CD14-positive monocyte (primary cell): ENCODE measurements around the gene TUBB1. TPM values are rescaled to one million over a fixed set of nuclear protein-coding genes. Genes with fewer than 3 reads are reported as not detected.
A peak's percentile ranks its signal among the peaks of the same experiment; 100 is the strongest.

ENCODE experiments used
- DNase-seq, 3 donors: peaks; one replicate each; pipeline ENCODE4 v3.0.0-alpha.2; 2011 to 2022
- H2AFZ ChIP-seq: 2 replicates; pipeline ENCODE4 v1.6.0; 2012; ENCODE audit warnings: mild to moderate bottlenecking, low read depth, low read length, inconsistent platforms; ENCODE audit not compliant: insufficient read depth, poor library complexity, severe bottlenecking
- H3K27ac ChIP-seq, 2 donors: 1 replicate in 1 of 2; 2 replicates in 1 of 2; pipeline ENCODE4 v1.5.1; 2012 to 2013; ENCODE audit warnings: low read length in 2 of 2, control low read depth in 1 of 2, inconsistent platforms in 1 of 2, low read depth in 1 of 2, mild to moderate bottlenecking in 1 of 2
- H3K27me3 ChIP-seq, 2 donors: one replicate each; pipeline versions ENCODE4 v1.6.0 to v1.6.1; 2011 to 2013; ENCODE audit warnings: low read length in 2 of 2; ENCODE audit not compliant: control insufficient read depth in 2 of 2, insufficient read depth in 2 of 2
- H3K36me3 ChIP-seq, 2 donors: replicated peaks in 1 of 2; 1 replicate in 1 of 2; 2 replicates in 1 of 2; pipeline versions ENCODE4 v1.5.1 to v1.6.1; 2012 to 2013; ENCODE audit warnings: low read length in 2 of 2, control low read depth in 1 of 2, inconsistent platforms in 1 of 2, mild to moderate bottlenecking in 1 of 2; ENCODE audit not compliant: insufficient read depth in 2 of 2, control insufficient read depth in 1 of 2
- H3K4me1 ChIP-seq, 2 donors: 1 replicate in 1 of 2; 2 replicates in 1 of 2; pipeline versions ENCODE4 v1.5.1 to v1.6.1; 2012 to 2013; ENCODE audit warnings: low read length in 2 of 2, control low read depth in 1 of 2, inconsistent platforms in 1 of 2, mild to moderate bottlenecking in 1 of 2, moderate library complexity in 1 of 2; ENCODE audit not compliant: insufficient read depth in 2 of 2, control insufficient read depth in 1 of 2
- H3K4me2 ChIP-seq: replicated peaks from 2 replicates; pipeline ENCODE3; 2012; ENCODE audit warnings: low read length, moderate library complexity, mild to moderate bottlenecking; ENCODE audit not compliant: poor library complexity, severe bottlenecking; ENCODE audit errors: extremely low read depth
- H3K4me3 ChIP-seq, 3 experiments: fragments of 200-600 bp in 1 of 3; sonication (generic) in 1 of 3; replicated peaks in 1 of 3; 1 replicate in 2 of 3; 2 replicates in 1 of 3; pipeline ENCODE4 v1.5.1; 2011 to 2013; ENCODE audit warnings: low read length in 3 of 3, mild to moderate bottlenecking in 3 of 3, control low read depth in 2 of 3, low read depth in 2 of 3, inconsistent platforms in 1 of 3, moderate library complexity in 1 of 3
- H3K79me2 ChIP-seq: 2 replicates; pipeline ENCODE4 v1.6.0; 2012; ENCODE audit warnings: mild to moderate bottlenecking, control low read depth, inconsistent platforms, low read length, moderate library complexity; ENCODE audit not compliant: insufficient read depth
- H3K9ac ChIP-seq: 2 replicates; pipeline ENCODE4 v1.6.0; 2017; ENCODE audit warnings: low read length, mild to moderate bottlenecking; ENCODE audit not compliant: insufficient read depth, poor library complexity, severe bottlenecking
- H3K9me3 ChIP-seq, 2 donors: replicated peaks in 1 of 2; 1 replicate in 1 of 2; 2 replicates in 1 of 2; pipeline versions ENCODE4 v1.5.1 to v1.6.1; 2012 to 2013; ENCODE audit warnings: low read length in 2 of 2, control low read depth in 1 of 2; ENCODE audit not compliant: control insufficient read depth in 1 of 2, insufficient read depth in 1 of 2
- H4K20me1 ChIP-seq: 2 replicates; pipeline ENCODE4 v1.6.0; 2012; ENCODE audit warnings: mild to moderate bottlenecking, low read length, control low read depth, moderate library complexity; ENCODE audit not compliant: insufficient read depth
- H3K27ac Mint-ChIP-seq, 7 donors: one replicate each; pipeline ENCODE4 v1.8.0; 2020; ENCODE audit warnings: mild to moderate bottlenecking in 7 of 7, mixed read lengths in 7 of 7, moderate library complexity in 6 of 7, inconsistent platforms in 2 of 7
- H3K27me3 Mint-ChIP-seq, 3 donors: one replicate each; pipeline ENCODE4 v1.8.0; 2021 to 2022; ENCODE audit warnings: low read depth in 3 of 3, mild to moderate bottlenecking in 3 of 3, mixed read lengths in 3 of 3, moderate library complexity in 3 of 3, inconsistent platforms in 1 of 3
- H3K36me3 Mint-ChIP-seq, 2 donors: one replicate each; pipeline ENCODE4 v1.8.0; 2020; ENCODE audit warnings: mixed read lengths in 2 of 2, inconsistent platforms in 1 of 2, mild to moderate bottlenecking in 1 of 2
- H3K4me1 Mint-ChIP-seq: one replicate; pipeline ENCODE4 v1.8.0; 2020; ENCODE audit warnings: mild to moderate bottlenecking, mixed read lengths
- H3K4me3 Mint-ChIP-seq, 2 donors: one replicate each; pipeline ENCODE4 v1.8.0; 2020; ENCODE audit warnings: mild to moderate bottlenecking in 2 of 2, mixed read lengths in 2 of 2, moderate library complexity in 1 of 2
- H3K9me3 Mint-ChIP-seq, 7 donors: one replicate each; pipeline ENCODE4 v1.8.0; 2020 to 2022; ENCODE audit warnings: mixed read lengths in 7 of 7, mild to moderate bottlenecking in 6 of 7, moderate library complexity in 6 of 7, inconsistent platforms in 2 of 7
- CTCF ChIP-seq: fragments of 200-600 bp; IDR thresholded peaks from one replicate; pipeline ENCODE4 v1.8.0; 2022; ENCODE audit warnings: antibody characterized with exemption, mild to moderate bottlenecking
- WGBS: methylation state at CpG from one replicate; pipeline ENCODE4 v1.1.5; 2013; ENCODE audit warnings: missing lambda C conversion rate; ENCODE audit not compliant: insufficient coverage; 5-methylcytosine and 5-hydroxymethylcytosine counted together
- intact Hi-C, 2 donors: fragments of 100-400 bp; cut with micrococcal nuclease; formaldehyde crosslinking; loops; one replicate each; pipeline versions ENCODE4 v1.15.0 to v1.15.1; 2023
- polyA plus RNA-seq, 3 donors: library from polyadenylated mRNA; depleted of rRNA in 1 of 3; unstranded in 2 of 3; stranded (reverse) in 1 of 3; fragments of 300-500 nt in 2 of 3; fragments of >200 nt in 1 of 3; fragmentation: Illumina TruSeq in 2 of 3; gene quantifications; 1 replicate in 2 of 3; 2 replicates in 1 of 3; pipeline ENCODE4 v1.2.3, GENCODE V29; 2012 to 2021

TUBB1 gene
- polyA plus RNA-seq, 3 donors, result 0.09 to 3.1 (median 2.4) TPM

DNA sequence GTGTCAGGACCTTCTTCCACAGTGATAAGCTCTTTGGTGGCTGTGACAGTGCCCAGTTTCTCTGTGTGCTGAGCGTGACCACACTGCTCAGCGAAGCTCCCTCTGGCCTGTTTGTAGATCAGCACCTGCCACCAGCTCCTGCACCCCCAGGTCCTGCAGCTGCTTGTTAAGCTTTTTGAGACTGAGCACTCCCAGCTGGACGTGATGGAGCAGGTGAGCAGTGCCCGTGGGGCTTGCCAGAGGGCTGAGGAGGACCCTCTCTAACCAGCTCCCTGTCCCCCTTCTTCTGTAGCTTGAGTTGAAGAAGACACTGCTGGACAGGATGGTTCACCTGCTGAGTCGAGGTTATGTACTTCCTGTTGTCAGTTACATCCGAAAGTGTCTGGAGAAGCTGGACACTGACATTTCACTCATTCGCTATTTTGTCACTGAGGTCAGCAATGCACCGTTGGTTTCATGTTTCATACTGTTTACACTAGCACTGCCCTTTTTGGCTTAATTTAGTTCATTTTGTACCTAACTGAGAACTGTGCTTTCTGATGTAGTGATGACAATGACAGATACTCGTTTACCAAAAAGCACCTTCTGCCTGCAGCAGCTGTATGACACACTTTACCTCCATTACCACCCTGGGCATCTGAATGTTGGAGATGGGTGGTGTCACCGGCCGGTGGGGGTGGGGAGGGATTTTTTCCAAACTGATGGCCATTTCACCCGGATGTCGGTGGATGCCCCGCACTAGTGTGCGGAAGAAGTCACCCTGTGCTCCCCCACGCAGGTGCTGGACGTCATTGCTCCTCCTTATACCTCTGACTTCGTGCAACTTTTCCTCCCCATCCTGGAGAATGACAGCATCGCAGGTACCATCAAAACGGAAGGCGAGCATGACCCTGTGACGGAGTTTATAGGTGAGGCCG lies 25.6 kb upstream of the TUBB1 start:
- Mint-ChIP-seq H3K4me3 (no peak overlapping the region), H3K9me3 (no peaks in the 10 kb centered on the region), H3K36me3 (peaks cover 81 to 94% of the 10 kb centered on the region in 2 donors), H3K27ac (peak overlapping the region in 5 of 7 donors; percentile 2 to 63 (median 30)), H3K27me3 (peaks cover 0 to 4% (median 0%) of the 10 kb centered on the region in 3 donors), H3K4me1 (peaks cover 7% of the 10 kb centered on the region)
- Histone ChIP-seq H4K20me1 (peaks cover 100% of the 10 kb centered on the region), H3K9ac (no peak overlapping the region), H3K79me2 (peaks cover 30% of the 10 kb centered on the region), H3K9me3 (no peaks in the 10 kb centered on the region), H3K4me1 (peaks cover 0 to 3% of the 10 kb centered on the region in 2 donors), H3K36me3 (peaks cover 89 to 100% of the 10 kb centered on the region in 2 donors), H3K4me2 (no peak overlapping the region), H2AFZ (no peak overlapping the region), H3K27me3 (no peaks in the 10 kb centered on the region), H3K4me3 (no peak overlapping the region), H3K27ac (peak overlapping the region in 1 of 2 donors; percentile 53)
- intact Hi-C loops, result loop anchor here in 1 of 2 donors (5.0 kb wide), 1 partner anchor 34 kb away; no protein-coding TSS in a partner anchor
- WGBS, result 87% methylated on average over 10 of the region's 23 CpGs
- TF ChIP-seq CTCF, result no peak
- no peak for DNase-seq

DNA sequence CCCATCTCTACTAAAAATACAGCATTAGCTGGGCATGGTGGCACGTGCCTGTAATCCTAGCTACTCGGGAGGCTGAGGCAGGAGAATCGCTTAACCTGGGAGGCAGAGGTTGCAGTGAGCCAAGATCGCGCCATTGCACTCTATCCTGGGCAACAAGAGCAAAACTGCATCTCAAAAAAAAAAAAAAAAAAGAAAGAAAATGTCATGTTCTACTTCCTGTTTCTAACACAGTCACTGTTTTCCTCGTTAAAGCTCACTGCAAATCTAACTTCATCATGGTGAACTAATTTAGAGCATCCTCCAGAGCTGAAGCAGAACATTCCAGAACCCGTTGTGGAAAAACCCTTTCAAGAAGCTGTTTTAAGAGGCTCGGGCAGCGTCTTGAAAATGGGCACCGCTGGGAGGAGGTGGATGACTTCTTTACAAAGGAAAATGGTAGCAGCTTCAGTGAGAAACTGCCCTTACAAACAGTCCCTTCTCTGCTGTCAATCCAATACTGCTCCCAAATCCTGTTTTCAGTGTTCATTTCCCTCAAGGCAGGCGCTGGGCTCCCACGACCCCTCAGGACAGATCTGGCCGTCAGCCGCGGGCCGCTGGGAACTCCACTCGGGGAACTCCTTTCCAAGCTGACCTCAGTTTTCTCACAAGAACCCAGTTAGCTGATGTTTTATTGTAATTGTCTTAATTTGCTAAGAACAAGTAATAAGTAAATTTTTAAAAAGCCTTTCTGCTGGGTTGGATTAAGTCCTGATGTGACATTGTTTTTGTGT lies 24.7 kb upstream of the TUBB1 start:
- no peak for DNase-seq
- Mint-ChIP-seq H3K9me3 (no peaks in the 10 kb centered on the region), H3K4me3 (no peak overlapping the region), H3K27me3 (peaks cover 0 to 4% (median 0%) of the 10 kb centered on the region in 3 donors), H3K27ac (peak overlapping the region in 6 of 7 donors; percentile 63 to 89 (median 80)), H3K4me1 (peaks cover 7% of the 10 kb centered on the region), H3K36me3 (peaks cover 80 to 94% of the 10 kb centered on the region in 2 donors)
- Histone ChIP-seq H3K4me1 (peaks cover 0 to 3% of the 10 kb centered on the region in 2 donors), H3K27ac (peak overlapping the region in 1 of 2 donors; percentile 43), H2AFZ (no peak overlapping the region), H3K4me2 (no peak overlapping the region), H3K79me2 (peaks cover 38% of the 10 kb centered on the region), H3K27me3 (no peaks in the 10 kb centered on the region), H3K4me3 (no peak overlapping the region), H4K20me1 (peaks cover 100% of the 10 kb centered on the region), H3K9ac (no peak overlapping the region), H3K36me3 (peaks cover 90 to 100% of the 10 kb centered on the region in 2 donors), H3K9me3 (no peaks in the 10 kb centered on the region)
- TF ChIP-seq CTCF, result no peak
- intact Hi-C loops, result loop anchor here in 1 of 2 donors (5.0 kb wide), 1 partner anchor 33 kb away; no protein-coding TSS in a partner anchor
- whole genome bisulfite sequencing, result 87% methylated on average over 4 of the region's 17 CpGs
